ENCODE results near the gene WDR73.

DNA sequence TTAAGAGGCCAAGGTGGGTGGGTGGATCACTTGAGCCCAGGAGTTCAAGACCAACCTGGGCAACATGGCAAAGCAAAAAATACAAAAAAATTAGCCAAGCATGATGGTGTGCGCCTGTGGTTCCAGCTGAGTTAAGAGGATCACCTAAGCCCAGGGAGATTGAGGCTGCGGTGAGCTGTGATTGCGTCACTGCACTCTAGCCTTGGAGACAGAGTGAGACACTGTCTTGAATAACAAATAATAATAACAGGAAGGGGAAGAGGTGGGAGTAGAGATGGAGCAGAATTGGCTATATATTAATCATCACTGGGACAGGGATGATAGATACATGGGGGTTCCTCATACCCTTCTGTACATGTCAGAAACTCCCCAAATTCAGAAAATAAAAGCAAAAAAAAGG, 27.7 kb upstream of the WDR73 start:
- TF ChIP-seq POLR2AphosphoS5 (IDR thresholded peaks at IDR 0.05; ENCODE audit: low read depth, low read length): no peak
- TF ChIP-seq POLR2A (IDR thresholded peaks at IDR 0.05; ENCODE audit: low read depth, low read length): no peak
- no peak for TF ChIP-seq TAF1 (IDR thresholded peaks at IDR 0.05; ENCODE audit: low read depth, low read length)

All from GM12891 (cell line).